GM19468 (cell line): Measurements from ENCODE around the gene TF.
"Not testable (repeated sequence)": the region's sequence is repeated elsewhere in the genome, so short reads cannot be mapped to it uniquely, and the experiment has no call there.

Experiments used
- ATAC-seq: cut with Tn5 transposase; IDR thresholded peaks from one replicate; pipeline ENCODE4 v1.9.1; 2021; ENCODE audit warnings: mild to moderate bottlenecking, moderate library complexity, moderate number of reproducible peaks; ENCODE audit not compliant: unreplicated experiment; ENCODE audit errors: extremely low read depth

The TF gene

DNA sequence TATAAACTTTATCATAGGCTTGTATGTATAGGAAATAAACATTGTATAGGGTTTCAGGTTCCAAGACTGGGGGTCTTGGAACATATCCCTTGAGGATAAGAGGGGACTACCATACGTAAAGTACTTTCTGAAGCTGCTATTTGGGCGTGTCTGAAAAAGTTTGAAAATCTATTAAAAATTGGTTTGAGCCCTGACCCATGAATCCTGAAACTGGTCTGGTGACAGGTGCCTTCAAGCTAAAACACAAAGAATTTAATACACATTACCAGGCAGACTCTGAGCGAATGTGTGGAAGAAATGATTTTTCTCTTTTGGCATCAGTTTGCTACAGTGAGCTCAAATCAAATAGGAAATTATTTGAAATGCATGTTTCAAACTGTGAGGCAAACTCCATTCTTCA lies 16.3 kb downstream of the TF start:
- no peak for ATAC-seq

GRCh38 chr3:133763797-133764683 lies 17.8 kb downstream of the TF start:
- ATAC-seq, result no peak

DNA sequence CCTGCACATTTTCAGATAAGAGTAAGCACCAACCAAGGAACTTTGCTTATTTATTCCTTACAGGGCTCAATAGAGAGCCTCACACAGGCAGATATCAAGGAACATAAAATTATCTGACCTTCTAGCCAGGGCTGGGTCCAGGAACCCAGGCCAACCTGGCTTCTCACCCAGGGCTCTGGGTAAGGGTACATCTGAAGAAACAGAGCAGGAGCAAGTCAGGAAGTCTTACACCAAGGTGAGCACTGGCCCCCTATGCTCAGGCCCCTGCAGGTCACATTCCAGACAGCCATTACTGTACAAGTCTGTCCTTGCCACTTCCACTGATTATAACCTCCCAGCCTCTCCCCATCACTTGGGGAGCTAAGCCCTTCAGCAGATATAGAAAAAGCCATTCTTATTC lies 19.1 kb downstream of the TF start:
- ATAC-seq, result no peak

GRCh38 chr3:133767607-133768006 lies 21.4 kb downstream of the TF start:
- ATAC-seq, result no peak

DNA sequence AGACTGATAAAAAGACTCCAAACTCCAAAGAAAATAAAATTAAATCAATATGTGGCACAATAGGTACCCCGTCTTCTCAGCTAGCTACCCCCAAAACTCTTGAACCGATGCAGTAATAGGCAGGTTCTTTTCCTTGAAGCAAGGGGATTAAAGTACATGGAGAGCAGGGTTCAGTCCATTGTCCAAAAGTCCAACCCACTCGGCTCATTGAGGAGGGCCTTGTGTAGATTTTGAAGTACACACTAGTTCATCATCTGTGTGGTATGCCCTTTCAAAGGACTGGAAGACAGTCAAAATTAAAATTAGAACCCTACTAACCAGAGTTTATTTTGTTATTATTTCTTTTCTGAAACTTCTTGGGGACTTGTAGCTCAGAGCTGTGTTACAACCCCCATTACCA lies 23.3 kb downstream of the TF start:
- no peak for ATAC-seq

- ATAC-seq, result no peak
Observed at GRCh38 chr3:133773732-133774131, 27.5 kb downstream of the TF start.

DNA sequence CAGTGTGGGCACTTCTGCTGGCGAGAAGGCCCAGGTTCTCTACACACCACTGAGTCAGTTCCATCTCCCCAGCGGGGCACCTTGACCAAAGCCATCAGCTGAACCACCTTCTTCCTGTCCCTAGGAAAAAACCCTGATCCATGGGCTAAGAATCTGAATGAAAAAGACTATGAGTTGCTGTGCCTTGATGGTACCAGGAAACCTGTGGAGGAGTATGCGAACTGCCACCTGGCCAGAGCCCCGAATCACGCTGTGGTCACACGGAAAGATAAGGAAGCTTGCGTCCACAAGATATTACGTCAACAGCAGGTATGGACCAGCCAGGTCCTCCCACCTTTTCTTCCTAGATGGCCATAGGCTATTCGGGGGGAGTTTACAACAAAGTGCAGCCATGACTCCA lies 29.1 kb downstream of the TF start:
- no peak for ATAC-seq

DNA sequence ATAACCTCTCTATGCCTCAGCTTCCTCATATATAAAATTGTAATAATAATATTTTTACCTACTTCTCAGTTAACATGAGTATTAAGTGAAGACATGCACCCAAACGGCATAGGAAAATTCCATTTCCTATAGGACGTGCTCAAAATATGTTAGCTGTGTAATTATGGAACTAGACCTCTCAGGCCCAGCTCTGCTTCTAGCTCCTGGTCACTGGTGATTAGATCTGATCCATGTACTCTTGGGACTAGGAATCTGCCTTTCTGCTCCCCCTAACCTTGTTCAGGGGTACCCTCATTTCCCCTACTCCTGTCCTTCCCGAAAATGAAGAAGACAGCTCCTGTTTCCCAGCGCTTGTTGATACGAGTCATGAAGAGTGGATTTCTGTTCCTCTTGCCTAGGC lies 29.6 kb downstream of the TF start:
- ATAC-seq, result no peak

- no peak for ATAC-seq
Observed at GRCh38 chr3:133776794-133777438, 30.7 kb downstream of the TF start.

DNA sequence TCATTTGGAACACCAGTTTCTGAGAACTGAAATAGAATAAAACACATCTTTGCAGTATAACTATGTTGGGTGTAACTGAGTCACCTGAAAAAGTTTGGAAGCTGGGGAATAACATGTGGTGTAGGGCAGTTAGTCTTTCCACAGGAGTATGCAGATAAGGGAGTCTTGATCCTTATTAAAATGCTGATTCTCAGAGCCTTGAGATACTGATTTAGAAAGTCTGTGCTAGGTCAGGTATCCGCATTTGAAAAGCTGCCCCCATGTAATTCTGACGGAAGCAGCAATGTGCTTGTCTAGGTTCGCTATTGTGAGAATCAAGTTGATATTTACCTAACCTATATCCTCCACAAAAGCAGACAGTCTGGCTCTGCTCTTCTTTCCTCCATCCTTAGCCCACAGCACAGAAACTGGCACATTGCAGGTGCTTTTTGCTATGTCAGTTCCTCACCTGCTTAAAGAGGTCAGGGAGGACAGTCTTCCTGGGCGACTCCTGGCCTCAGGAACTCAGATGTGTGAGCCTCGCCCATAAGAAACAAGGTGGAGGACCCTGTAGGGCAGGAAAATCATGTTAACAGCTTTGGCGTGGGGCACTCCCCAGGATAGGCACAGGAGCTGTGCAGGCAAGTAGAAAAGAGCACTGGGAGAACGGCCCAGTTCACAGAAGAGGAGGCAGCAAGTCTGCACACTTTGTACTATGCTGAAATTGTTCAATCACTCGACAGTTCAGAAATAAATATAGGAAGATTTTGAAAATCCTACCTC lies 31.8 kb downstream of the TF start:
- ATAC-seq, result no peak

- ATAC-seq, result no peak
Observed at GRCh38 chr3:133779626-133780203, 33.5 kb downstream of the TF start.

- not testable (repeated sequence) for ATAC-seq
Observed at GRCh38 chr3:133780756-133781155, 34.6 kb downstream of the TF start.

DNA sequence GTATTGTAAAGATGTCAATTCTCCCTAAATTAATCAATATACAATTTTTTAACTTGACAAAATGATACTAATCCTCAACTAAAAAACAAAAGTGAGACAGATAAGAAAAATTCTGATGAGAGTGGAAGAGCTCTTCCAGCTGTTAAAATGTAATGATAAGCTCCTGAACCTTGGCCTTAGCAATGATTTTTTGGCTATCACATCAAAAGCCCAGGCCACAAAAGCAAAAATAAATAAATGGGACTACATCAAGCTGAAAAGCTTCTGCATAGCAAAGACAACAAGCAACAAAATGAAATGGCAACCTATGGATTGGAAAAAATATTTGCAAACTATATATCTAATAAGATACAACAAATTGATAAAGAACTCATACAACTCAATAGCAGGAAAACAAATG lies 35.4 kb downstream of the TF start:
- no peak for ATAC-seq

GRCh38 chr3:133782454-133782853 lies 36.3 kb downstream of the TF start:
- no peak for ATAC-seq

DNA sequence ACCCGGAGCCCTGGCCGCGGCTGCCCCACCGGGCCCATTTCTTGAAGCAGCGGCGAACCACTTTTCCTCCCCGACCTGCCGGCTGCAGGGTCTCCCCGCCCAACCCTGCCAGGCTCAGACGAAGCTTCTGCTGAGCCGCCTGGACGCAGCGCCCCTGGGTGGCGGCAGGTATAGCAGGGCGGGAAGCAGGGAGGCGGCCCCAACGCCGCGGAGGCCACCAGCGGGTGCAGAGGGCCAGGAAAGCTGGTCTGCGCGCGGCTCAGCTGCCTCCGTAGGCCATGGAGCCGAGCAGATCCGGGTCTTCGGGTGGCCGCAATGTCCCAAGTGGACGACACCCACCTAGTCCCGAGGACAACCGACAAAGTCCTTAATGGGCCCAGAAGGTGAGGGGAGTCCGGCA lies 37.6 kb downstream of the TF start:
- ATAC-seq, result no peak

- no peak for ATAC-seq
Observed at GRCh38 chr3:133788024-133788423, 41.8 kb downstream of the TF start.

DNA sequence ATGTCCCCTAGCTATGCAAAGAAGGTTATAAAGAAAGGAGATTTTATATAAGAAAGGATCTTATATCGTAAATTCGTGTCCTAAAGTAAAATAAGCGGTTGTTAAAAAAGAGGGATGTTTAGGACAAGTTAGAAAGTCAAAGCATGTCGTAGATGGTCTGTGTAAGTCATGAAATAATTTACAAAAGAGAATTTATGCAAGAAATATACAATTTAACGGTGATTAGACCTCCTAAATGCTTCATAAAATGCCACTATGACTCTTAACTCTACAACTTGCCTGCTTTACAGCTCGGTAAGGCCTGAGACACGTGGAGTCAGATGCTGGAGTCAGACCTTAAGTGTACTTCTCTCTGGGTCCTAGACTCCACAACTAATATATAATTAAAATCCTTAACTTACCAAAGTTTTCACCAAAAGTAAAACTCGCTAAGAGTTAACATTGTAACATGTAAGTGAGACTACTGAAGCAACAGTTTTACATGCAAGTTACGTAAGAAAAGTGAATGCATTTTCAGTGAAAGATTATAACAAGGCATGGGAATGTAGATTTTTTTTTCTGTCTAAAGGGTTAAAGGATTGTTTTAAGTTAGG lies 46.1 kb downstream of the TF start:
- ATAC-seq, result no peak

GRCh38 chr3:133797396-133798105 lies 51.4 kb downstream of the TF start:
- no peak for ATAC-seq

- no peak for ATAC-seq
Observed at GRCh38 chr3:133799794-133800585, 53.8 kb downstream of the TF start.
